PFSK-1 (cell line): ENCODE results near the gene FADS2.

Experiments
- FOXP2 ChIP-seq: optimal IDR thresholded peaks from 2 replicates; pipeline ENCODE3; 2011; ENCODE audit warnings: borderline replicate concordance, control low read depth, inconsistent platforms; ENCODE audit not compliant: insufficient read depth; ENCODE audit errors: extremely low read length, extremely low read depth
- POLR2AphosphoS5 ChIP-seq: IDR thresholded peaks from 2 replicates; pipeline ENCODE4 v1.6.1; 2012; ENCODE audit warnings: low read depth, mild to moderate bottlenecking, control low read depth, low read length, moderate library complexity
- TAF1 ChIP-seq: IDR thresholded peaks from 2 replicates; pipeline ENCODE4 v1.6.1; 2012; ENCODE audit warnings: low read length, control low read depth, borderline replicate concordance; ENCODE audit not compliant: insufficient read depth
- TF ChIP-seq, protein P1 (sequence below), 2 experiments: IDR thresholded peaks; 2 replicates each; pipeline versions ENCODE4 v1.6.1 to v1.8.0; 2011 to 2012; ENCODE audit warnings: low read depth in 2 of 2, low read length in 2 of 2, control low read depth in 1 of 2, inconsistent platforms in 1 of 2, mild to moderate bottlenecking in 1 of 2, moderate library complexity in 1 of 2; ENCODE audit not compliant: insufficient read depth in 1 of 2

DNA sequence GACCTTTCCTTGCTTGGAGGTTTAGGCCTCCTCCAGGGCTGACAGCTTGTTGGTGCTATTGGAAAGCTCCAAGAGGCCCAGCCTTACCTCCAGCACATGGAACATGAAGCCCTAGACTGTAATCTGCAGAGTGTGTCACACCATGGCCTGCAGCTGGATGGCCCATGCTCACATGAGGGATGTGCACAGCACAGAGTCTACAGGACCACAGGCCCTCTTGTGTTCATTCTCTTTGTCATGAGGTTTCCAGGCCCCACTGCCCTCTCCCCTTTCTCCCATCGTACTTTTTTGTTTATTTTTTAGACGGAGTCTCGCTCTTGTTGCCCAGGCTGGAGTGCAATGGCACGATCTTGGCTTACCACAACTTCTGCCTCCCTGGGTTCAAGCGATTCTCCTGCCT, 21.3 kb upstream of the FADS2 start:
- TF ChIP-seq, protein P1, sequence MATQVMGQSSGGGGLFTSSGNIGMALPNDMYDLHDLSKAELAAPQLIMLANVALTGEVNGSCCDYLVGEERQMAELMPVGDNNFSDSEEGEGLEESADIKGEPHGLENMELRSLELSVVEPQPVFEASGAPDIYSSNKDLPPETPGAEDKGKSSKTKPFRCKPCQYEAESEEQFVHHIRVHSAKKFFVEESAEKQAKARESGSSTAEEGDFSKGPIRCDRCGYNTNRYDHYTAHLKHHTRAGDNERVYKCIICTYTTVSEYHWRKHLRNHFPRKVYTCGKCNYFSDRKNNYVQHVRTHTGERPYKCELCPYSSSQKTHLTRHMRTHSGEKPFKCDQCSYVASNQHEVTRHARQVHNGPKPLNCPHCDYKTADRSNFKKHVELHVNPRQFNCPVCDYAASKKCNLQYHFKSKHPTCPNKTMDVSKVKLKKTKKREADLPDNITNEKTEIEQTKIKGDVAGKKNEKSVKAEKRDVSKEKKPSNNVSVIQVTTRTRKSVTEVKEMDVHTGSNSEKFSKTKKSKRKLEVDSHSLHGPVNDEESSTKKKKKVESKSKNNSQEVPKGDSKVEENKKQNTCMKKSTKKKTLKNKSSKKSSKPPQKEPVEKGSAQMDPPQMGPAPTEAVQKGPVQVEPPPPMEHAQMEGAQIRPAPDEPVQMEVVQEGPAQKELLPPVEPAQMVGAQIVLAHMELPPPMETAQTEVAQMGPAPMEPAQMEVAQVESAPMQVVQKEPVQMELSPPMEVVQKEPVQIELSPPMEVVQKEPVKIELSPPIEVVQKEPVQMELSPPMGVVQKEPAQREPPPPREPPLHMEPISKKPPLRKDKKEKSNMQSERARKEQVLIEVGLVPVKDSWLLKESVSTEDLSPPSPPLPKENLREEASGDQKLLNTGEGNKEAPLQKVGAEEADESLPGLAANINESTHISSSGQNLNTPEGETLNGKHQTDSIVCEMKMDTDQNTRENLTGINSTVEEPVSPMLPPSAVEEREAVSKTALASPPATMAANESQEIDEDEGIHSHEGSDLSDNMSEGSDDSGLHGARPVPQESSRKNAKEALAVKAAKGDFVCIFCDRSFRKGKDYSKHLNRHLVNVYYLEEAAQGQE (IDR thresholded peaks at IDR 0.05; ENCODE audit: insufficient read depth in 1 of 2, low read depth in 2 of 2, low read length in 2 of 2) = no peak
- TF ChIP-seq POLR2AphosphoS5 = no peak
- TF ChIP-seq TAF1 = no peak
- no peak for TF ChIP-seq FOXP2
